Caco-2 (cell line): ENCODE data around the gene PLA2G4F. TPM values are rescaled to one million over a fixed set of nuclear protein-coding genes. Genes with fewer than 3 reads are reported as not detected.

Source experiments
- BruUV-seq: library from RNA; stranded (reverse); fragments of 400-500 nt; replicated peaks from 2 replicates; lab custom pipeline; 2021; lab: Mats Ljungman, UMichigan
- CTCF ChIA-PET: fragments of 300-600 bp; sonication (Branson Sonifier 250); formaldehyde crosslinking; loops from one replicate; lab custom pipeline; 2022; ENCODE audit warnings: antibody characterized with exemption; lab: Charles Lee
- POLR2A ChIA-PET: fragments of 300-600 bp; sonication (Branson Sonifier 250); formaldehyde crosslinking; loops from one replicate; lab custom pipeline; 2022; ENCODE audit warnings: antibody characterized with exemption; lab: Charles Lee
- DNase-seq, 2 experiments: peaks; one replicate each; pipeline versions ENCODE4 v3.0.0 to v3.0.0-alpha.2; 2020 to 2022
- H3K27me3 ChIP-seq: replicated peaks from 2 replicates; pipeline ENCODE4 v1.6.0; 2011; ENCODE audit warnings: low read length; ENCODE audit not compliant: control insufficient read depth, insufficient read depth
- H3K36me3 ChIP-seq: 2 replicates; pipeline ENCODE4 v1.5.1; 2011; ENCODE audit warnings: low read length; ENCODE audit not compliant: control insufficient read depth, insufficient read depth
- H3K4me1 ChIP-seq: fragments of 250-450 bp; sonication (Bioruptor Pico); 2 replicates; pipeline ENCODE4 v1.5.1; 2020; ENCODE audit warnings: mild to moderate bottlenecking
- H3K4me3 ChIP-seq: 2 replicates; pipeline ENCODE4 v1.5.1; 2011; ENCODE audit warnings: low read depth, mild to moderate bottlenecking, control low read depth, low read length
- H3K9me3 ChIP-seq: fragments of 250-450 bp; sonication (Bioruptor Pico); 2 replicates; pipeline ENCODE4 v1.5.1; 2020; ENCODE audit warnings: mild to moderate bottlenecking, moderate library complexity
- H3K27ac Mint-ChIP-seq: one replicate; pipeline ENCODE4 v1.8.0; 2022; ENCODE audit warnings: mixed read lengths; ENCODE audit not compliant: unreplicated experiment
- H3K27me3 Mint-ChIP-seq: one replicate; pipeline ENCODE4 v1.8.0; 2022; ENCODE audit warnings: mixed read lengths; ENCODE audit not compliant: insufficient read depth, unreplicated experiment
- H3K36me3 Mint-ChIP-seq: one replicate; pipeline ENCODE4 v1.8.0; 2022; ENCODE audit warnings: mild to moderate bottlenecking, mixed read lengths; ENCODE audit not compliant: insufficient read depth, unreplicated experiment
- H3K4me1 Mint-ChIP-seq: one replicate; pipeline ENCODE4 v1.8.0; 2022; ENCODE audit warnings: low read depth, mixed read lengths; ENCODE audit not compliant: unreplicated experiment
- H3K4me3 Mint-ChIP-seq: one replicate; pipeline ENCODE4 v1.8.0; 2022; ENCODE audit warnings: mild to moderate bottlenecking, moderate library complexity, mixed read lengths; ENCODE audit not compliant: unreplicated experiment
- H3K9me3 Mint-ChIP-seq: one replicate; pipeline ENCODE4 v1.8.0; 2022; ENCODE audit warnings: mixed read lengths; ENCODE audit not compliant: unreplicated experiment
- intact Hi-C: fragments of 100-400 bp; cut with micrococcal nuclease; formaldehyde crosslinking; loops from one replicate; pipeline ENCODE4 v1.10.0; 2022; ENCODE audit not compliant: unreplicated experiment
- total RNA-seq: library from RNA; stranded (reverse); gene quantifications from 2 replicates; pipeline ENCODE4 v1.2.3, GENCODE V29; 2022
- TF ChIP-seq, protein P1 (sequence below), 2 experiments: fragments of 200-600 bp in 1 of 2; IDR thresholded peaks; 1 replicate in 1 of 2; 2 replicates in 1 of 2; pipeline versions ENCODE4 v1.5.1 to v1.8.0; 2011 to 2022; ENCODE audit warnings: antibody characterized with exemption in 1 of 2, control low read depth in 1 of 2, inconsistent platforms in 1 of 2, low read depth in 1 of 2, low read length in 1 of 2, mild to moderate bottlenecking in 1 of 2, moderate library complexity in 1 of 2; ENCODE audit not compliant: insufficient read depth in 1 of 2, severe bottlenecking in 1 of 2, unreplicated experiment in 1 of 2

Gene PLA2G4F
- total RNA-seq, 1 experiment from 2014 or later, result 2.9 TPM

DNA sequence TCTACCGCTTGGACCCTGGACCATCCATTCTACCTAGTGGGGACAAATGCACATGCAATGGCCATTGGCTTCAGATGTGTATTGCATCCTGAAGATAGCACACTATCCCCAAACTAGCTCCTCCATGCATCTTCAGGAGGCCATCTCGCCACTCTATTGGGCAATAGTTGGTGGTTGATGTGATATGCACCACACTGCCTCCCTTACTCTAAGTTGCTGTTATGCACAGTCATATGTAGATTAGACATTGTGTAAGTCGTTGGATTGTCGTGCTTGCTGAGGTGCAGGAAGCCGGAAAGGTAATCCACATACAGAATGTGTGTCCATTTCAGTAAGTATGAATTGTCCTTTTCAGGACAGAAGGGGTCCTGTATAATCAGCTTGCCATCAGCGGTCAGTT lies 35.4 kb downstream of the PLA2G4F start:
- Mint-ChIP-seq H3K9me3 (no peaks in the 10 kb centered on the region), H3K4me1 (no peaks in the 10 kb centered on the region), H3K4me3 (no peak overlapping the region), H3K36me3 (no peaks in the 10 kb centered on the region), H3K27me3 (peaks cover 9% of the 10 kb centered on the region), H3K27ac (no peak overlapping the region)
- Histone ChIP-seq H3K4me3 (no peak overlapping the region), H3K4me1 (no peaks in the 10 kb centered on the region), H3K27me3 (no peaks in the 10 kb centered on the region), H3K36me3 (no peaks in the 10 kb centered on the region), H3K9me3 (no peaks in the 10 kb centered on the region)
- DNase-seq, result no peak
- no TSS peak for BruUV-seq
- ChIA-PET CTCF (no interaction called here), POLR2A (no interaction called here)
- TF ChIP-seq, protein P1, sequence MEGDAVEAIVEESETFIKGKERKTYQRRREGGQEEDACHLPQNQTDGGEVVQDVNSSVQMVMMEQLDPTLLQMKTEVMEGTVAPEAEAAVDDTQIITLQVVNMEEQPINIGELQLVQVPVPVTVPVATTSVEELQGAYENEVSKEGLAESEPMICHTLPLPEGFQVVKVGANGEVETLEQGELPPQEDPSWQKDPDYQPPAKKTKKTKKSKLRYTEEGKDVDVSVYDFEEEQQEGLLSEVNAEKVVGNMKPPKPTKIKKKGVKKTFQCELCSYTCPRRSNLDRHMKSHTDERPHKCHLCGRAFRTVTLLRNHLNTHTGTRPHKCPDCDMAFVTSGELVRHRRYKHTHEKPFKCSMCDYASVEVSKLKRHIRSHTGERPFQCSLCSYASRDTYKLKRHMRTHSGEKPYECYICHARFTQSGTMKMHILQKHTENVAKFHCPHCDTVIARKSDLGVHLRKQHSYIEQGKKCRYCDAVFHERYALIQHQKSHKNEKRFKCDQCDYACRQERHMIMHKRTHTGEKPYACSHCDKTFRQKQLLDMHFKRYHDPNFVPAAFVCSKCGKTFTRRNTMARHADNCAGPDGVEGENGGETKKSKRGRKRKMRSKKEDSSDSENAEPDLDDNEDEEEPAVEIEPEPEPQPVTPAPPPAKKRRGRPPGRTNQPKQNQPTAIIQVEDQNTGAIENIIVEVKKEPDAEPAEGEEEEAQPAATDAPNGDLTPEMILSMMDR (IDR thresholded peaks at IDR 0.05; ENCODE audit: insufficient read depth in 1 of 2, low read depth in 1 of 2, low read length in 1 of 2, severe bottlenecking in 1 of 2, unreplicated experiment in 1 of 2), result no peak
- intact Hi-C loops, result no loop called here

DNA sequence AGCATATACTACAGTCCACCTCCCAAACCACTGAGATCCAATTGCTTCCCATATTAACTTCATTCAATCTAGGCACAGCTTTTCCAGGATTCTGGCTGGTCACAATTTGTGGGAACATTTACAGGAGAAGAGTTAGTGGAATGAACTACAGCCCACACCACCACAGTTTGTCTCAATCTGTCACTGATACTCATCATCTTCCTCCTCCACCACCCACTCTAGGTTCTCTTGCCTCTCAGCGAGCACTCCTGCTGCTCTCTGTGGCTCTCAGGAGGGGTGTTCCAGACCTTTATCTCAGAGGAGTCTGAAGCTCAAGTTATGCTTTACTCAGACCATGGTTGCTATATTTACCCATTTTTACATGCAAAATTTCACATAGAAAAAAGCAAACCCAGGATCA lies 36.2 kb downstream of the PLA2G4F start:
- intact Hi-C loops, result no loop called here
- no TSS peak for BruUV-seq
- DNase-seq, result no peak
- CTCF ChIA-PET, result no interaction called here
- Histone ChIP-seq H3K4me1 (no peaks in the 10 kb centered on the region), H3K9me3 (no peaks in the 10 kb centered on the region), H3K27me3 (no peaks in the 10 kb centered on the region), H3K36me3 (no peaks in the 10 kb centered on the region), H3K4me3 (no peak overlapping the region)
- Mint-ChIP-seq H3K36me3 (no peaks in the 10 kb centered on the region), H3K27ac (no peak overlapping the region), H3K27me3 (peaks cover 6% of the 10 kb centered on the region), H3K4me1 (no peaks in the 10 kb centered on the region), H3K4me3 (no peak overlapping the region), H3K9me3 (no peaks in the 10 kb centered on the region)
- POLR2A ChIA-PET, result no interaction called here
- TF ChIP-seq, protein P1 (IDR thresholded peaks at IDR 0.05; ENCODE audit: insufficient read depth in 1 of 2, low read depth in 1 of 2, low read length in 1 of 2, severe bottlenecking in 1 of 2, unreplicated experiment in 1 of 2), result no peak

DNA sequence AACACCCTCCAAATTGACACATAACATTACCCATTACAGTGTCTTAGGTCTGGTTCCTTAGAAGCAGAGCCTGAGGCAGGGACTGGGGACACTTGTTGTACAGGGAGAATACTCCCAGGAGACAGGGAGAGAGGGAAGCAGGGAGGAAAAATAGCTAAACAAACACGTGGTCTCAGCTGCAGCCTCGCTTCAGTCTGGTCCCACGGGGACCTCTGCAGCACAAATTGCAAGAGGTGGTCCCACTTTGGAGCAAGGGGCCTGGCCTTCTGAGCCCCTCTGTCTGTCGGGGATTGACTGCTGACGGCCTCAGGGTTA lies 37.0 kb downstream of the PLA2G4F start:
- DNase-seq, result no peak
- BruUV-seq, result no TSS peak
- TF ChIP-seq, protein P1 (IDR thresholded peaks at IDR 0.05; ENCODE audit: insufficient read depth in 1 of 2, low read depth in 1 of 2, low read length in 1 of 2, severe bottlenecking in 1 of 2, unreplicated experiment in 1 of 2), result no peak
- Mint-ChIP-seq H3K9me3 (no peaks in the 10 kb centered on the region), H3K4me1 (no peaks in the 10 kb centered on the region), H3K27me3 (peaks cover under 1% of the 10 kb centered on the region), H3K36me3 (no peaks in the 10 kb centered on the region), H3K4me3 (no peak overlapping the region), H3K27ac (no peak overlapping the region)
- Histone ChIP-seq H3K36me3 (no peaks in the 10 kb centered on the region), H3K27me3 (no peaks in the 10 kb centered on the region), H3K4me1 (no peaks in the 10 kb centered on the region), H3K4me3 (no peak overlapping the region), H3K9me3 (no peaks in the 10 kb centered on the region)
- CTCF ChIA-PET, result interaction anchor here (1.0 to 1.6 kb wide), 2 partner anchors 18 to 35 kb away, joined by 4 to 5 read pairs; no protein-coding TSS in a partner anchor
- POLR2A ChIA-PET, result no interaction called here
- intact Hi-C loops, result no loop called here
